ENCODE measurements around the gene TNFSF15.

Gene TNFSF15

GRCh38 chr9:114810614-114811013 lies 4.8 kb upstream of the TNFSF15 start:
- peaks cover 42% of the 10 kb centered on the region for H3K4me1 Mint-ChIP-seq
- DNase-seq: no peak
- H3K9me3 Mint-ChIP-seq: peaks cover 7 to 10% of the 10 kb centered on the region in 2 donors
- no peak overlapping the region for H3K27ac Mint-ChIP-seq
- H3K27me3 Mint-ChIP-seq: no peaks in the 10 kb centered on the region
- ATAC-seq: no peak
- H3K4me3 Mint-ChIP-seq: no peak overlapping the region

GRCh38 chr9:114806526-114806900 lies 674 bp upstream of the TNFSF15 start:
- H3K27me3 Mint-ChIP-seq: no peaks in the 10 kb centered on the region
- peak overlapping the region; percentile 74 to 78 for H3K4me3 Mint-ChIP-seq
- ATAC-seq: peak; percentile 72
- H3K9me3 Mint-ChIP-seq: peaks cover 7 to 10% of the 10 kb centered on the region in 2 donors
- H3K4me1 Mint-ChIP-seq: peaks cover 38% of the 10 kb centered on the region
- peak in 1 of 2 donors; percentile 18 for DNase-seq
- peak overlapping the region in 1 of 2 donors; percentile 78 for H3K27ac Mint-ChIP-seq

GRCh38 chr9:114804505-114804904 lies 1.3 kb downstream of the TNFSF15 start:
- Mint-ChIP-seq H3K27me3 (no peaks in the 10 kb centered on the region), H3K27ac (peak overlapping the region in 1 of 2 donors; percentile 47), H3K4me1 (peaks cover 38% of the 10 kb centered on the region), H3K4me3 (peak overlapping the region; percentile 11 to 12), H3K9me3 (peaks cover 7 to 10% of the 10 kb centered on the region in 2 donors)
- ATAC-seq (no peak), DNase-seq (no peak)

- Mint-ChIP-seq H3K27ac (peak overlapping the region in 1 of 2 donors; percentile 66), H3K4me1 (peaks cover 38% of the 10 kb centered on the region), H3K4me3 (peak overlapping the region; percentile 20 to 49), H3K27me3 (no peaks in the 10 kb centered on the region), H3K9me3 (peaks cover under 1 to 10% of the 10 kb centered on the region in 2 donors)
- DNase-seq (no peak), ATAC-seq (no peak)
Measured at GRCh38 chr9:114803479-114804265, 2.2 kb downstream of the TNFSF15 start.

- H3K9me3 Mint-ChIP-seq: peaks cover 0 to 9% of the 10 kb centered on the region in 2 donors
- peak overlapping the region in 1 of 2 donors; percentile 21 for H3K27ac Mint-ChIP-seq
- no peak for DNase-seq
- ATAC-seq: no peak
- H3K4me3 Mint-ChIP-seq: no peak overlapping the region
- peaks cover 14% of the 10 kb centered on the region for H3K4me1 Mint-ChIP-seq
- no peaks in the 10 kb centered on the region for H3K27me3 Mint-ChIP-seq
Measured at GRCh38 chr9:114799925-114800324, 5.9 kb downstream of the TNFSF15 start.

- DNase-seq: no peak
- no peak overlapping the region for H3K4me3 Mint-ChIP-seq
- ATAC-seq: no peak
- peaks cover 14% of the 10 kb centered on the region for H3K4me1 Mint-ChIP-seq
- no peak overlapping the region for H3K27ac Mint-ChIP-seq
- peaks cover 0 to 9% of the 10 kb centered on the region in 2 donors for H3K9me3 Mint-ChIP-seq
- H3K27me3 Mint-ChIP-seq: no peaks in the 10 kb centered on the region
Measured at GRCh38 chr9:114799441-114799840, 6.4 kb downstream of the TNFSF15 start.

GRCh38 chr9:114798780-114799427 lies 6.9 kb downstream of the TNFSF15 start:
- ATAC-seq: no peak
- H3K4me3 Mint-ChIP-seq: no peak overlapping the region
- H3K27me3 Mint-ChIP-seq: no peaks in the 10 kb centered on the region
- H3K27ac Mint-ChIP-seq: no peak overlapping the region
- H3K9me3 Mint-ChIP-seq: peaks cover 0 to 8% of the 10 kb centered on the region in 2 donors
- peaks cover 8% of the 10 kb centered on the region for H3K4me1 Mint-ChIP-seq
- DNase-seq: no peak

- H3K27me3 Mint-ChIP-seq: no peaks in the 10 kb centered on the region
- no peak overlapping the region for H3K27ac Mint-ChIP-seq
- ATAC-seq (no peak), DNase-seq (no peak)
- H3K4me1 Mint-ChIP-seq: peaks cover under 1% of the 10 kb centered on the region
- peaks cover 0 to 4% of the 10 kb centered on the region in 2 donors for H3K9me3 Mint-ChIP-seq
- no peak overlapping the region for H3K4me3 Mint-ChIP-seq
Measured at GRCh38 chr9:114798101-114798500, 7.7 kb downstream of the TNFSF15 start.

GRCh38 chr9:114792396-114792795 lies 13.4 kb downstream of the TNFSF15 start:
- ATAC-seq (no peak), DNase-seq (no peak)
- peaks cover 5% of the 10 kb centered on the region for H3K4me1 Mint-ChIP-seq
- no peak overlapping the region for H3K27ac Mint-ChIP-seq
- H3K4me3 Mint-ChIP-seq: no peak overlapping the region
- H3K27me3 Mint-ChIP-seq: no peaks in the 10 kb centered on the region
- peaks cover 0 to 4% of the 10 kb centered on the region in 2 donors for H3K9me3 Mint-ChIP-seq

GRCh38 chr9:114791736-114792135 lies 14.1 kb downstream of the TNFSF15 start:
- no peak overlapping the region for H3K4me3 Mint-ChIP-seq
- peaks cover 0 to 4% of the 10 kb centered on the region in 2 donors for H3K9me3 Mint-ChIP-seq
- no peak for DNase-seq
- H3K27ac Mint-ChIP-seq: no peak overlapping the region
- ATAC-seq: no peak
- no peaks in the 10 kb centered on the region for H3K27me3 Mint-ChIP-seq
- H3K4me1 Mint-ChIP-seq: peaks cover 5% of the 10 kb centered on the region

GRCh38 chr9:114791312-114791711 lies 14.5 kb downstream of the TNFSF15 start:
- Mint-ChIP-seq H3K4me3 (no peak overlapping the region), H3K4me1 (peaks cover 5% of the 10 kb centered on the region), H3K27ac (no peak overlapping the region), H3K9me3 (peaks cover 0 to 4% of the 10 kb centered on the region in 2 donors), H3K27me3 (no peaks in the 10 kb centered on the region)
- DNase-seq (no peak), ATAC-seq (peak; percentile 60)

- H3K9me3 Mint-ChIP-seq: peaks cover 0 to 3% of the 10 kb centered on the region in 2 donors
- ATAC-seq (no peak), DNase-seq (no peak)
- H3K4me3 Mint-ChIP-seq: no peak overlapping the region
- no peaks in the 10 kb centered on the region for H3K27me3 Mint-ChIP-seq
- H3K4me1 Mint-ChIP-seq: peaks cover 5% of the 10 kb centered on the region
- H3K27ac Mint-ChIP-seq: no peak overlapping the region
Measured at GRCh38 chr9:114790521-114790920, 15.3 kb downstream of the TNFSF15 start.

- Mint-ChIP-seq H3K9me3 (no peaks in the 10 kb centered on the region), H3K4me3 (no peak overlapping the region), H3K27ac (no peak overlapping the region), H3K27me3 (no peaks in the 10 kb centered on the region), H3K4me1 (peaks cover 5% of the 10 kb centered on the region)
- ATAC-seq: no peak
- DNase-seq: no peak
Measured at GRCh38 chr9:114789006-114789405, 16.8 kb downstream of the TNFSF15 start.

GRCh38 chr9:114787781-114788498 lies 17.9 kb downstream of the TNFSF15 start:
- no peak overlapping the region for H3K4me3 Mint-ChIP-seq
- no peaks in the 10 kb centered on the region for H3K27me3 Mint-ChIP-seq
- no peak overlapping the region for H3K27ac Mint-ChIP-seq
- ATAC-seq: no peak
- no peaks in the 10 kb centered on the region for H3K9me3 Mint-ChIP-seq
- no peak for DNase-seq
- peaks cover 5% of the 10 kb centered on the region for H3K4me1 Mint-ChIP-seq

- no peak overlapping the region for H3K4me3 Mint-ChIP-seq
- no peaks in the 10 kb centered on the region for H3K27me3 Mint-ChIP-seq
- ATAC-seq: no peak
- no peak for DNase-seq
- no peak overlapping the region for H3K27ac Mint-ChIP-seq
- no peaks in the 10 kb centered on the region for H3K9me3 Mint-ChIP-seq
- peaks cover 5% of the 10 kb centered on the region for H3K4me1 Mint-ChIP-seq
Measured at GRCh38 chr9:114787214-114787613, 18.6 kb downstream of the TNFSF15 start.
